HT1080 (cell line): Measurements from ENCODE around the gene RNF39. TPM values are rescaled to one million over a fixed set of nuclear protein-coding genes. Genes with fewer than 3 reads are reported as not detected.

Experiments
- small RNA-seq: library from RNA; depleted of rRNA; stranded (forward); fragments of <200 nt; gene quantifications from one replicate; pipeline ENCODE3, GENCODE V24; 2014
- total RNA-seq: library from RNA; depleted of rRNA; stranded (reverse); fragments of >200 nt; shearing (Covaris generic); gene quantifications from 2 replicates; pipeline ENCODE4 v1.2.3, GENCODE V29; 2014; rRNA removed

Gene RNF39
- total RNA-seq, 1 experiment from 2014 or later: 0.06 TPM

Small RNA genes within 50 kb of the gene (small RNA-seq; reads per million reads assigned to genes)
- not detected for gene RF02218
- gene RF02219: not detected
- not detected for gene RF02220

Other genes with a start within 250 kb of the RNF39 start
- gene HLA-G, start 247.9 kb downstream of the RNF39 start, total RNA-seq: not detected in 2 replicates
- 84.8 and 89.9 TPM in 2 replicates for gene HLA-A, start 133.2 kb downstream of the RNF39 start, total RNA-seq
- gene POLR1H, start 14.5 kb downstream of the RNF39 start, total RNA-seq: 56.6 and 62.5 TPM in 2 replicates
- 36.7 and 43.5 TPM in 2 replicates for gene PPP1R11, start 8.6 kb downstream of the RNF39 start, total RNA-seq
- gene TRIM31, start 37.3 kb upstream of the RNF39 start, total RNA-seq: 0.03 TPM in 1 of 2 replicates, not detected in the other
- not detected in 2 replicates for gene TRIM40, start 60.4 kb upstream of the RNF39 start, total RNA-seq
- gene TRIM10, start 85.4 kb upstream of the RNF39 start, total RNA-seq: not detected in 2 replicates
- gene TRIM15, start 87.8 kb upstream of the RNF39 start, total RNA-seq: not detected in 2 replicates
- gene TRIM26, start 137.6 kb upstream of the RNF39 start, total RNA-seq: 28.8 and 29.2 TPM in 2 replicates